ENCODE results near the gene MAP4.

DNA sequence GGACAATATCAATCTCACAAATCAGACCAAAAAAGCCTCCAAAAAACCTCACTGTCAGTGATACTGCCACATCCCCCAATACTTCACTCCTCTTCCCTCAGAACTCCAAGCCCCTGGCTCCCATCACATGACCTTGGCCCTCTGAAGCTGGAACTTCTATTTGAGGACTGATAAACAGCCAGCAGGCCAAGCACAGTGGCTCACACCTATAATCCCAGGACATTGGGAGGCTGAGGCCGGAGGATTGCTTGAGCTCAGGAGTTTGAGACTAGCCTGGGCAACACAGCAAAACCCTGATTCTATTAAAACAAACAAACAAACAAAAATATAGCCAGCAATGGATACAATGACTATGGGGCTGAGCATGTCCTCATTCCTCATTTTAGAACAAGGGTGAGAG is 55.2 kb downstream of the MAP4 start:
- TF ChIP-seq EP300 (conservative IDR thresholded peaks at IDR 0.05; ENCODE audit: poor library complexity, severe bottlenecking) (no peak), TAF1 (IDR thresholded peaks at IDR 0.05; ENCODE audit: low read depth) (no peak), EZH2 (IDR thresholded peaks at IDR 0.05; ENCODE audit: borderline replicate concordance, insufficient read depth, low read length, poor library complexity, severe bottlenecking) (no peak), POLR2AphosphoS5 (IDR thresholded peaks at IDR 0.05) (no peak), SMC3 (conservative IDR thresholded peaks at IDR 0.05; ENCODE audit: poor library complexity) (no peak)
- TF ChIP-seq, protein P1, sequence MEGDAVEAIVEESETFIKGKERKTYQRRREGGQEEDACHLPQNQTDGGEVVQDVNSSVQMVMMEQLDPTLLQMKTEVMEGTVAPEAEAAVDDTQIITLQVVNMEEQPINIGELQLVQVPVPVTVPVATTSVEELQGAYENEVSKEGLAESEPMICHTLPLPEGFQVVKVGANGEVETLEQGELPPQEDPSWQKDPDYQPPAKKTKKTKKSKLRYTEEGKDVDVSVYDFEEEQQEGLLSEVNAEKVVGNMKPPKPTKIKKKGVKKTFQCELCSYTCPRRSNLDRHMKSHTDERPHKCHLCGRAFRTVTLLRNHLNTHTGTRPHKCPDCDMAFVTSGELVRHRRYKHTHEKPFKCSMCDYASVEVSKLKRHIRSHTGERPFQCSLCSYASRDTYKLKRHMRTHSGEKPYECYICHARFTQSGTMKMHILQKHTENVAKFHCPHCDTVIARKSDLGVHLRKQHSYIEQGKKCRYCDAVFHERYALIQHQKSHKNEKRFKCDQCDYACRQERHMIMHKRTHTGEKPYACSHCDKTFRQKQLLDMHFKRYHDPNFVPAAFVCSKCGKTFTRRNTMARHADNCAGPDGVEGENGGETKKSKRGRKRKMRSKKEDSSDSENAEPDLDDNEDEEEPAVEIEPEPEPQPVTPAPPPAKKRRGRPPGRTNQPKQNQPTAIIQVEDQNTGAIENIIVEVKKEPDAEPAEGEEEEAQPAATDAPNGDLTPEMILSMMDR (IDR thresholded peaks at IDR 0.05; ENCODE audit: poor library complexity, severe bottlenecking), result no peak
- TF ChIP-seq, protein P2, sequence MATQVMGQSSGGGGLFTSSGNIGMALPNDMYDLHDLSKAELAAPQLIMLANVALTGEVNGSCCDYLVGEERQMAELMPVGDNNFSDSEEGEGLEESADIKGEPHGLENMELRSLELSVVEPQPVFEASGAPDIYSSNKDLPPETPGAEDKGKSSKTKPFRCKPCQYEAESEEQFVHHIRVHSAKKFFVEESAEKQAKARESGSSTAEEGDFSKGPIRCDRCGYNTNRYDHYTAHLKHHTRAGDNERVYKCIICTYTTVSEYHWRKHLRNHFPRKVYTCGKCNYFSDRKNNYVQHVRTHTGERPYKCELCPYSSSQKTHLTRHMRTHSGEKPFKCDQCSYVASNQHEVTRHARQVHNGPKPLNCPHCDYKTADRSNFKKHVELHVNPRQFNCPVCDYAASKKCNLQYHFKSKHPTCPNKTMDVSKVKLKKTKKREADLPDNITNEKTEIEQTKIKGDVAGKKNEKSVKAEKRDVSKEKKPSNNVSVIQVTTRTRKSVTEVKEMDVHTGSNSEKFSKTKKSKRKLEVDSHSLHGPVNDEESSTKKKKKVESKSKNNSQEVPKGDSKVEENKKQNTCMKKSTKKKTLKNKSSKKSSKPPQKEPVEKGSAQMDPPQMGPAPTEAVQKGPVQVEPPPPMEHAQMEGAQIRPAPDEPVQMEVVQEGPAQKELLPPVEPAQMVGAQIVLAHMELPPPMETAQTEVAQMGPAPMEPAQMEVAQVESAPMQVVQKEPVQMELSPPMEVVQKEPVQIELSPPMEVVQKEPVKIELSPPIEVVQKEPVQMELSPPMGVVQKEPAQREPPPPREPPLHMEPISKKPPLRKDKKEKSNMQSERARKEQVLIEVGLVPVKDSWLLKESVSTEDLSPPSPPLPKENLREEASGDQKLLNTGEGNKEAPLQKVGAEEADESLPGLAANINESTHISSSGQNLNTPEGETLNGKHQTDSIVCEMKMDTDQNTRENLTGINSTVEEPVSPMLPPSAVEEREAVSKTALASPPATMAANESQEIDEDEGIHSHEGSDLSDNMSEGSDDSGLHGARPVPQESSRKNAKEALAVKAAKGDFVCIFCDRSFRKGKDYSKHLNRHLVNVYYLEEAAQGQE (IDR thresholded peaks at IDR 0.05; ENCODE audit: borderline replicate concordance), result no peak
